ENCODE results near the gene PHLDB2. TPM values are rescaled to one million over a fixed set of nuclear protein-coding genes. Genes with fewer than 3 reads are reported as not detected.

The PHLDB2 gene
- total and polyA plus RNA-seq, 11 donors, result 59.0 to 280 (median 115) TPM

- H3K27me3 ChIP-seq, result no peaks in the 10 kb centered on the region
- ATAC-seq (no peak), DNase-seq (no peak)
- H3K4me3 ChIP-seq, result no peak overlapping the region
- intact Hi-C loops (cut with DNase I), result loop anchor here in 1 of 10 donors (5.0 kb wide), 1 partner anchor 33 kb away; the partner anchor contains the start of gene ABHD10
- H3K9me3 ChIP-seq, result no peaks in the 10 kb centered on the region
- no peak for TF ChIP-seq POLR2A (IDR thresholded peaks at IDR 0.05)
- TF ChIP-seq, protein P1, sequence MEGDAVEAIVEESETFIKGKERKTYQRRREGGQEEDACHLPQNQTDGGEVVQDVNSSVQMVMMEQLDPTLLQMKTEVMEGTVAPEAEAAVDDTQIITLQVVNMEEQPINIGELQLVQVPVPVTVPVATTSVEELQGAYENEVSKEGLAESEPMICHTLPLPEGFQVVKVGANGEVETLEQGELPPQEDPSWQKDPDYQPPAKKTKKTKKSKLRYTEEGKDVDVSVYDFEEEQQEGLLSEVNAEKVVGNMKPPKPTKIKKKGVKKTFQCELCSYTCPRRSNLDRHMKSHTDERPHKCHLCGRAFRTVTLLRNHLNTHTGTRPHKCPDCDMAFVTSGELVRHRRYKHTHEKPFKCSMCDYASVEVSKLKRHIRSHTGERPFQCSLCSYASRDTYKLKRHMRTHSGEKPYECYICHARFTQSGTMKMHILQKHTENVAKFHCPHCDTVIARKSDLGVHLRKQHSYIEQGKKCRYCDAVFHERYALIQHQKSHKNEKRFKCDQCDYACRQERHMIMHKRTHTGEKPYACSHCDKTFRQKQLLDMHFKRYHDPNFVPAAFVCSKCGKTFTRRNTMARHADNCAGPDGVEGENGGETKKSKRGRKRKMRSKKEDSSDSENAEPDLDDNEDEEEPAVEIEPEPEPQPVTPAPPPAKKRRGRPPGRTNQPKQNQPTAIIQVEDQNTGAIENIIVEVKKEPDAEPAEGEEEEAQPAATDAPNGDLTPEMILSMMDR (IDR thresholded peaks at IDR 0.05), result no peak
- no peaks in the 10 kb centered on the region for H3K36me3 ChIP-seq
- peaks cover 0 to 48% (median 22%) of the 10 kb centered on the region in 12 donors for H3K4me1 ChIP-seq
- 54 to 72% (median 64%) methylated on average over 3 of the region's 3 CpGs for WGBS, 4 donors
- no peak overlapping the region for H3K27ac ChIP-seq
Observed at GRCh38 chr3:112010636-112011035, 151.6 kb downstream of the PHLDB2 start.

- intact Hi-C loops (cut with DNase I), result loop anchor here in 1 of 10 donors (5.0 kb wide), 1 partner anchor 34 kb away; the partner anchor contains the start of gene ABHD10
- H3K27ac ChIP-seq, result peak overlapping the region in 4 of 12 donors; percentile 37 to 73 (median 66)
- no peaks in the 10 kb centered on the region for H3K9me3 ChIP-seq
- DNase-seq (no peak), ATAC-seq (no peak)
- no peaks in the 10 kb centered on the region for H3K36me3 ChIP-seq
- H3K27me3 ChIP-seq, result no peaks in the 10 kb centered on the region
- peaks cover 0 to 48% (median 22%) of the 10 kb centered on the region in 12 donors for H3K4me1 ChIP-seq
- TF ChIP-seq POLR2A (IDR thresholded peaks at IDR 0.05), result no peak
- TF ChIP-seq, protein P1 (IDR thresholded peaks at IDR 0.05), result no peak
- H3K4me3 ChIP-seq, result no peak overlapping the region
- 70 to 71% (median 71%) methylated on average over 6 of the region's 6 CpGs for WGBS, 4 donors
Observed at GRCh38 chr3:112011376-112011940, 152.4 kb downstream of the PHLDB2 start.

- TF ChIP-seq, protein P1 (IDR thresholded peaks at IDR 0.05), result no peak
- no peak for TF ChIP-seq POLR2A (IDR thresholded peaks at IDR 0.05)
- Histone ChIP-seq H3K4me1 (peaks cover 0 to 45% (median 22%) of the 10 kb centered on the region in 12 donors), H3K27ac (peak overlapping the region; percentile 7 to 77 (median 63)), H3K4me3 (no peak overlapping the region), H3K36me3 (no peaks in the 10 kb centered on the region), H3K9me3 (no peaks in the 10 kb centered on the region), H3K27me3 (no peaks in the 10 kb centered on the region)
- ATAC-seq (peak in 2 of 4 donors; percentile 66 to 73), DNase-seq (no peak)
- WGBS, 4 donors, result 25 to 32% (median 31%) methylated on average over 6 of the region's 6 CpGs
- intact Hi-C loops (cut with DNase I), result loop anchor here in 4 of 10 donors (2.0 to 5.0 kb wide), 4 partner anchors 24 to 344 kb away; partner anchors contain the start of gene ABHD10 (in 1 of the 4)
Observed at GRCh38 chr3:112012205-112012992, 153.3 kb downstream of the PHLDB2 start.

Measured in heart left ventricle (tissue), 16 donors.